ENCODE measurements around the gene EXOSC1.
"Not testable (repeated sequence)": the region's sequence is repeated elsewhere in the genome, so short reads cannot be mapped to it uniquely, and the experiment has no call there.

Gene EXOSC1

DNA sequence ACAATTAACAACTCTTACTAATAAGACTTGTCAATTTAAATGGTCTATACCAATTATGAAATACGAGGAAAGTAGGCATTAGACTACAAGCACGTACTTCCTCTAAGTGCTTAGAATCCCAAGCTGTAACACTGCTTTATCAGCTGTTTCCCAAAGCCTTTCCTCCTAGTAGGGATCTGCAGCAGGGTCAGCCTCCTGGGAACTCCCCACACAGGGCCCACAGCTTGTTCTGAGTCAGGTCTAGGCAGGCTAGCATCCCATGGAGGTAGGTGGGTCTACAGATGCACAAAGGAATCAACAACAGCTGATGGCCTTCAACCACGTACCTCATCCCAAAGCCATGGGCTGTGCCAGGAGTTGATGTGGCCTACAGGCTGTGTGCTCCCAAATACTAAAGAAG lies 37.7 kb upstream of the EXOSC1 start:
- no peak overlapping the region for H3K27ac ChIP-seq
- TF ChIP-seq, protein P1, sequence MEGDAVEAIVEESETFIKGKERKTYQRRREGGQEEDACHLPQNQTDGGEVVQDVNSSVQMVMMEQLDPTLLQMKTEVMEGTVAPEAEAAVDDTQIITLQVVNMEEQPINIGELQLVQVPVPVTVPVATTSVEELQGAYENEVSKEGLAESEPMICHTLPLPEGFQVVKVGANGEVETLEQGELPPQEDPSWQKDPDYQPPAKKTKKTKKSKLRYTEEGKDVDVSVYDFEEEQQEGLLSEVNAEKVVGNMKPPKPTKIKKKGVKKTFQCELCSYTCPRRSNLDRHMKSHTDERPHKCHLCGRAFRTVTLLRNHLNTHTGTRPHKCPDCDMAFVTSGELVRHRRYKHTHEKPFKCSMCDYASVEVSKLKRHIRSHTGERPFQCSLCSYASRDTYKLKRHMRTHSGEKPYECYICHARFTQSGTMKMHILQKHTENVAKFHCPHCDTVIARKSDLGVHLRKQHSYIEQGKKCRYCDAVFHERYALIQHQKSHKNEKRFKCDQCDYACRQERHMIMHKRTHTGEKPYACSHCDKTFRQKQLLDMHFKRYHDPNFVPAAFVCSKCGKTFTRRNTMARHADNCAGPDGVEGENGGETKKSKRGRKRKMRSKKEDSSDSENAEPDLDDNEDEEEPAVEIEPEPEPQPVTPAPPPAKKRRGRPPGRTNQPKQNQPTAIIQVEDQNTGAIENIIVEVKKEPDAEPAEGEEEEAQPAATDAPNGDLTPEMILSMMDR (conservative IDR thresholded peaks at IDR 0.05; ENCODE audit: low read depth) = no peak
- no peak for DNase-seq (ENCODE audit: low spot score)
- POLR2A ChIA-PET (ENCODE audit: low non-redundant PET) = no interaction called here
- CTCF ChIA-PET = interaction anchor here (0.7 kb wide), 1 partner anchor 14 kb away, joined by 4 read pairs; no protein-coding TSS in a partner anchor

DNA sequence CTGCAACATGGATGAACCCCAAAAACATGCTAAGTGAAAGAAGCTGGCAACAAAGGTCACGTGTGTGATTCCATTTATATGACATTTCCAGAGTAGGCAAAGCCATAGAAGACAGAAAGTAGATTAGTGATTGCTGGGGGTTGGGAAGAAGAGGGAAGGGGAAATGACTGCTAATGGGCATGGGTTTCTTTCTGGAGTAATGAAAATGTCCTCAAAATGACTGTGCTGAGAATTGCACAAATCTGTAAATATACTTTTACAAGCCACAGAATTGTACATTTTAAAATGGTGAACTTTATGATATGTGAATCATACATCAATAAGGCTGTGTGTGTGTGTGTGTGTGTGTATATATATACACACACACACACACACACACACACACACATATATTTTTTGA lies 36.6 kb upstream of the EXOSC1 start:
- POLR2A ChIA-PET (ENCODE audit: low non-redundant PET) = no interaction called here
- TF ChIP-seq, protein P1 (conservative IDR thresholded peaks at IDR 0.05; ENCODE audit: low read depth) = no peak
- CTCF ChIA-PET = interaction anchor here (1.1 kb wide), 1 partner anchor 113 kb away, joined by 3 read pairs; no protein-coding TSS in a partner anchor
- no peak overlapping the region for H3K27ac ChIP-seq
- no peak for DNase-seq (ENCODE audit: low spot score)

DNA sequence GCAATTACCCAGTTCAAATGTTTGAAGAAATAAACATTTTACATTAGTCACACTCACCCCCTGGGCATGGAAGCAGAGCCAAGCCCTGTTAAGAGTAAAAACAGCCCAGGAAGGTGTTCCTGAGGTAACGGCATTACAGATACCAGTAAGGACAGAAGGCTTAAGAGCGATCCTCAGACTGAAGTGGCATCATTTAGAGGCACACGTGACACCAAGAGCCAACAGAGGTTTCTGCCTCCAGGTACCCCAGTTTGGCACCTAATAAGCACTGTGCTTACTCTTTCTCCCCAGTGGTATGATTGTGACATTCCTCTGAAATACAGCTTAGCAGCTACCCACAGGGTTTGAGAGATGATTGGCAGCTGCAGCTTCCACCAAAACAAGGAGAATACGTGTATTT lies 35.3 kb upstream of the EXOSC1 start:
- DNase-seq (ENCODE audit: low spot score) = peak; percentile 67
- H3K27ac ChIP-seq = no peak overlapping the region
- POLR2A ChIA-PET (ENCODE audit: low non-redundant PET) = no interaction called here
- TF ChIP-seq, protein P1 (conservative IDR thresholded peaks at IDR 0.05; ENCODE audit: low read depth) = no peak
- CTCF ChIA-PET = interaction anchor here (1.1 to 1.2 kb wide), 2 partner anchors 73 to 115 kb away, joined by 3 read pairs; no protein-coding TSS in a partner anchor

DNA sequence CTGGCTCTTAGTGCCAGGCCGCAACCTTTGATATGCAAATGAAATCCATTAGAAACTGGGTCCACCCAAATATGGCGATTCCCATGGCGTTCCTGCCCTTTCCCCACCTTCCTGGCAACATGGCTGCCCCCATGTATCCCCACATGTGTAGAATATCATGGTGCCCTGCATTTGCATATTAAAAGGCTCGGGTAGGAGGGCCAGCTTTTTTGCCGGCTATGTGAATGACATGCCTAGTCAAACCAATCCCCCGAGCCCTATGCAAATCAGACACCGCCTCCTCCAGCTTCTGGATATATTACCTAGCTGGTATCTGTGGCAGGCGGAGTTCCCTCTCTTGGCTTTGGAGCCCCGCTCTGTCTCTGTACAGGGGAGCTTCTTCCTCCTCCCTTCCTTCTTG lies 34.1 kb upstream of the EXOSC1 start:
- TF ChIP-seq, protein P1 (conservative IDR thresholded peaks at IDR 0.05; ENCODE audit: low read depth) = no peak
- H3K27ac ChIP-seq = peak overlapping the region; percentile 45; the same call in 1 of the 2 replicates
- CTCF ChIA-PET = no interaction called here
- POLR2A ChIA-PET (ENCODE audit: low non-redundant PET) = no interaction called here
- no peak for DNase-seq (ENCODE audit: low spot score)

DNA sequence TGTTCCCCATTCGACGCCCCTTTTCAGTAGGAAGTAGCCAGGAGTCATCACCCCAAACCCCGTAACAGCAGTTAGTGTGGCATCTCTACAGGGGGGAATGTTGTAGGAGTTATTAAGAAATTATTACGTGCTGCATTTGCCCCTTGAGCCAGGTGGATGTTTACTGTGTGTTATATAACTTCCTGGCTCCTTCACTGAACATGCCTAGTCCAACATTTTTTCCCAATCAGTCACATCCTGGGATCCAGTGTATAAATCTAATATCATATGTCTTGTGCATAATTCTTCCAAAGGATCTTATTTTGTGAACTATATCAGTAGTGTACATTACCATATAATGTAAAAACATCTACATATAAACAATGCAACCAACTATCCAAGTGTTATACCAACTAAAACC lies 33.6 kb upstream of the EXOSC1 start:
- POLR2A ChIA-PET (ENCODE audit: low non-redundant PET); H3K27ac ChIP-seq; DNase-seq (ENCODE audit: low spot score); CTCF ChIA-PET: not testable (repeated sequence)

DNA sequence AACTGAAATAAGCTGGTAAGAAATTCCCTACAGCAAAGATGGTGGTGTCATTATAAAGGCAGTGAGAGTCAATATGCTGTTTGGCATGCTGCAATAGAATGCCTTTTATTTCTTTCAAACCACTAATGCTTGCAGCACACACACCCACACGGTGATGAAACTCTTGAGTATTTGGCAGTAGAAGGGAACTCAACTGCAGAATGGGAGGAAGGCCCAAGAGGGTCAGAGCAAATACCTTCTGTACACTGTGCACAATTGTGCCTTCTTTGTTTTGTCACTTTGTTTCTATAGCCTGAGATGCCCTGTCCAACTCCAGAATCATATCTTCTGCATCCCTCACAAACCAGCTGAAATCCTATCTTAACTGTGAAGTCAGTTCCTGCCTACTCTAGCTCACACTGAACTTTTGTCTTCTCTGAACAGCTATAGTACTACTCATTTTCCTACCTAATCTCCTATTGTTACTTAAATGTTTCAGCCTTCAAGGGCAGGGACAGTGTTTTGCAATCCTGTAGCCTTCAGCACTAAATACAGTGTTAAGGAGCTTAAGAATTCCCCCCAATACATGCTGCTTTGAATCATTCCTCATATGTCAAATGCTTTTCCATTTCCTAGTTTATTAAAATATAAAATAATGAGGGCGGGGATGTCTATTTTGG lies 30.3 kb upstream of the EXOSC1 start:
- no peak overlapping the region for H3K27ac ChIP-seq
- CTCF ChIA-PET = no interaction called here
- DNase-seq (ENCODE audit: low spot score) = no peak
- POLR2A ChIA-PET (ENCODE audit: low non-redundant PET) = no interaction called here
- TF ChIP-seq, protein P1 (conservative IDR thresholded peaks at IDR 0.05; ENCODE audit: low read depth) = no peak

DNA sequence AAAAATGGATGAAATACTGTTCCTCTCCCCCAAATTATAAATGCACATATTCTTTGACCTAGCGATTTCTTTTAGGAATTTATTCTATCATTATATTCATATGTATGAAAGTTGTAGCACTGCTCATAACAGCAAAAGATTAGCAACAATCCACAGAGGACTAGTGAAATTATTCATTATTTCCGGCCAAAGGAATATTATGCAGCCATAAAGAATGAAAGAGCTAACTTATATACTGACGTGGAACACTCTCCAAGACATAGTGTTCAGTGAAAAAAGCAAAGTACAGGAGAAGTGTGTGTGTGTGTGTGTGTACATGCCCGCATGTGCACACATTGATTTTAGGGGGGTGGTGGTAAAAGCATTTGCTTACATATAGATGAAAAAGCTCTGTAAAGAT lies 29.1 kb upstream of the EXOSC1 start:
- TF ChIP-seq, protein P1 (conservative IDR thresholded peaks at IDR 0.05; ENCODE audit: low read depth) = no peak
- ChIA-PET POLR2A (ENCODE audit: low non-redundant PET) (no interaction called here), CTCF (interaction anchor here (0.5 to 0.8 kb wide), 4 partner anchors 27 to 136 kb away, joined by 3 to 5 read pairs (median 4); no protein-coding TSS in a partner anchor)
- DNase-seq (ENCODE audit: low spot score) = no peak
- H3K27ac ChIP-seq = no peak overlapping the region

DNA sequence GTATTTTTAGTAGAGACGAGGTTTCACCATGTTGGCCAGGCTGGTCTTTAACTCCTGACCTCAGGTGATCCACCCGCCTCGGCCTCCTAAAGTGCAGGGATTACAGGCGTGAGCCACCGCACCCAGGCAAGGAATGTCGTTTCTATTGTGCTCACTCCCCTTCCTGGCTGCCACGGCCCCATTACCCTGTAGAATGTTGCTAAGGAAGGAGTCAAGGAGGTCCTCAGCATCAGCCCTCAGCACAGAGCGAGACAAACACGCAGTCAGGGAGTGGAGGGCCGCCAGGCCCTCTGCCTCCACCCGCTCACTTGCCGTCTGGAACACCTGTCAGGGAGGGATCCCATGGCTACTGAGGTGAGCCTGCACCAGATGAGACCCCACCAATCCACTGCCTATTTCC lies 23.0 kb upstream of the EXOSC1 start:
- CTCF ChIA-PET; POLR2A ChIA-PET (ENCODE audit: low non-redundant PET): not testable (repeated sequence)

More for the DNA sequence above, 23.0 kb upstream of the EXOSC1 start:
- not testable (repeated sequence) for DNase-seq (ENCODE audit: low spot score)
- H3K27ac ChIP-seq = peak overlapping the region; percentile 59

Data from RWPE1 (cell line).